NCI-H187 (cell line): ENCODE measurements around the gene ABCC4.

Source experiments
- DNase-seq, 2 experiments: peaks; one replicate each; lab custom pipeline; 2025; lab: John Stamatoyannopoulos, UW

Gene ABCC4

GRCh38 chr13:95154413-95154886, 146.8 kb downstream of the ABCC4 start:
- DNase-seq: no peak

- DNase-seq: no peak
These were observed 147.4 kb downstream of the ABCC4 start for GRCh38 chr13:95153647-95154412.

GRCh38 chr13:95151942-95152587, 149.2 kb downstream of the ABCC4 start:
- no peak for DNase-seq

GRCh38 chr13:95150555-95150954, 150.7 kb downstream of the ABCC4 start:
- DNase-seq: no peak

GRCh38 chr13:95146486-95146885, 154.8 kb downstream of the ABCC4 start:
- no peak for DNase-seq

- no peak for DNase-seq
These were observed 155.7 kb downstream of the ABCC4 start for GRCh38 chr13:95145587-95145986.

GRCh38 chr13:95140502-95140901, 160.7 kb downstream of the ABCC4 start:
- no peak for DNase-seq

- DNase-seq: no peak
These were observed 162.2 kb downstream of the ABCC4 start for GRCh38 chr13:95138876-95139585.

GRCh38 chr13:95137096-95137495, 164.2 kb downstream of the ABCC4 start:
- no peak for DNase-seq

- DNase-seq: no peak
These were observed 164.6 kb downstream of the ABCC4 start for GRCh38 chr13:95136638-95137037.

- DNase-seq: no peak
These were observed 167.8 kb downstream of the ABCC4 start for GRCh38 chr13:95133498-95133897.

GRCh38 chr13:95129004-95129403, 172.2 kb downstream of the ABCC4 start:
- DNase-seq: no peak

GRCh38 chr13:95128045-95128643, 173.1 kb downstream of the ABCC4 start:
- no peak for DNase-seq

- no peak for DNase-seq
These were observed 176.3 kb downstream of the ABCC4 start for GRCh38 chr13:95124959-95125358.

- no peak for DNase-seq
These were observed 177.5 kb downstream of the ABCC4 start for GRCh38 chr13:95123726-95124125.

- no peak for DNase-seq
These were observed 179.2 kb downstream of the ABCC4 start for GRCh38 chr13:95122063-95122462.

- DNase-seq: no peak
These were observed 179.7 kb downstream of the ABCC4 start for GRCh38 chr13:95121516-95121915.

- no peak for DNase-seq
These were observed 180.6 kb downstream of the ABCC4 start for GRCh38 chr13:95120650-95121049.

GRCh38 chr13:95118541-95119324, 182.5 kb downstream of the ABCC4 start:
- DNase-seq: no peak

GRCh38 chr13:95117092-95117491, 184.2 kb downstream of the ABCC4 start:
- DNase-seq: no peak

- DNase-seq: no peak
These were observed 185.7 kb downstream of the ABCC4 start for GRCh38 chr13:95115525-95115924.

- DNase-seq: no peak
These were observed 187.7 kb downstream of the ABCC4 start for GRCh38 chr13:95113601-95114000.
